LoVo (cell line): Measurements from ENCODE around the gene CBX7.

Source experiments
- DNase-seq: peaks from one replicate; pipeline ENCODE4 v3.0.0-alpha.2; 2016; ENCODE audit warnings: low spot score

The CBX7 gene

GRCh38 chr22:39147335-39148025 lies 5.0 kb downstream of the CBX7 start:
- DNase-seq, result no peak

- no peak for DNase-seq
Measured at GRCh38 chr22:39146256-39147101, 6.0 kb downstream of the CBX7 start.

DNA sequence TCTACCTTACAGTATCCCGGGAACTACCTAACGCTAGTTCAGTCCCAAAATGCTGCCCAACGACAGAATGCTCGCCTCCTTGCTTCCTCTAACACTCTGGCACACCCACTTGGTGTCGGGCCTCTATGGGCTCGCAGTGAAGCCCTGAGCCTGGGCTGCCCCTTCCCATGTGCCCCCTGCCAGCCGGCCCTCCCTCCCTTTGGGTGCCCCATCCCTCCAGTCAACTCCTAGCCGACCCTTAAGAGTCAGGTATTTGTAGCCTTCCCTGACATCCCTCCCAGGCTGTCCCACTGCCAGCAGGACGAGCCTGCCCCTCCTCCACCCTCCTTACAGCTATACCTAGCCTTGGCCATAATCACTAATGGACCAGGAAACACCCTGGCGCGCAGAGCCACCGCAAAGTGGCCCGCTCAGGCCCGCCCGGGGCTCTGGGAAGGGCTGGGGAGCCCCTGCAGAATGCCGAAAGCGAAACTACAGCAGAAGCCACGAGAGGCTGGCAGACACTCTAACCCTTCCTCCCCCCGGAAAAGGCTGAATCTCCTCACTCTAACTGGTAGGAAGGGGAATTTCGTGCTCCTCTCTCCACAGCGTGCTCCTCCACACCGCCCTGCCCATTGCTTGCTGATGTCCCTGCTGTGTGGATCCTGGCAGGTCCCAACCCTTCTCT lies 8.2 kb downstream of the CBX7 start:
- DNase-seq, result no peak

- DNase-seq, result no peak
Measured at GRCh38 chr22:39142088-39142680, 10.3 kb downstream of the CBX7 start.

GRCh38 chr22:39139933-39140332 lies 12.5 kb downstream of the CBX7 start:
- DNase-seq, result no peak

DNA sequence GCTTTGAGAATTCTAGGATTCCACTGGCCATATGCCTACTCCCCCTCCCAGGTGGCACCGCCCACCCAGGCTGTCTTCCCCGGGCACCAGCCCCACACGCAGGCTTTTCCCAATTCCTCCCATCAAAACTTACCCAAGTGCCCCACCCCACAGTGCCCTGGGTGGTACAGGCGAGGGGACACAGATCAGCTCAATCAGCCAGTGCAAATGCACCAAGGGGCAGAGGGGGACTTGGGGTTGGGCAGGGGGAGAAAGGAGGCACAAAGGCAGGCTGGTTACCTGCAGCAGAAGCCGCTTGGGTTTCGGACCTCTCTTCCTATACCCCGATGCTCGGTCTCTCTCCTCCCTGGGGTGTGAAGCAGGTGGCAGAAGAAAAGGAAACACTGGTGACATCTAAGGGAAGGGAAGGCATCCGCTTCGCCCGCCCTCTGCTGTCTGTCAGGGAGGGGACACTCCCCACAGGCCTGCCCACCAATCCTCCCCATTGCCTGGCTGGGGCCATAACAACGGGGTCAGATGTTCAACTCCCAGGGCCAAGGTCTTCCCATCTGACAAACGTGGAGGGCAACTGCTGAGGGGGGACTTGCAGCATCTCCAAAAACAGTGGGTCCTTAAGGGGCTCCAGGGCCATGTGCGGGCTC lies 14.0 kb downstream of the CBX7 start:
- no peak for DNase-seq

GRCh38 chr22:39136317-39136716 lies 16.2 kb downstream of the CBX7 start:
- DNase-seq, result no peak

- no peak for DNase-seq
Measured at GRCh38 chr22:39135092-39135896, 17.2 kb downstream of the CBX7 start.

- DNase-seq, result no peak
Measured at GRCh38 chr22:39134366-39135091, 18.0 kb downstream of the CBX7 start.

DNA sequence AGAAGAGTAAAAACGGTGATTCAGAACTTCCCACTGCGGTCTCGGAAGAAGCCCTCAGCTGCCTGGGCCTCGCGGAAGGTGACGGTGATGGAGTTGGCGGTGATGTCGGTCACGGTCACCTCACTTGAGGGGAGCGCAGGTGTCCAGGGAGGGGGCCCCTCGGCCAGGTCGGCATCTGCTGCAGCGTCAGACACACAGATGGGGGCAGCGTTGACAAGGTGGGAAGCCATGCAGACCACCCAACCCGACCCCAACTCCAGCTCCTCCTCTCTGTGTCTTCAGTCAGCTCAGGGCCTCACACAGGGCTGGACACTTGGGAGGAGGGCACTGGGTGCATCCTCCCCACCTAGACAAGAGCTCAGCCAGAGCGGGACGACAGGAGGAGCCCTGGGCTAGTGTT lies 18.6 kb downstream of the CBX7 start:
- DNase-seq, result no peak

DNA sequence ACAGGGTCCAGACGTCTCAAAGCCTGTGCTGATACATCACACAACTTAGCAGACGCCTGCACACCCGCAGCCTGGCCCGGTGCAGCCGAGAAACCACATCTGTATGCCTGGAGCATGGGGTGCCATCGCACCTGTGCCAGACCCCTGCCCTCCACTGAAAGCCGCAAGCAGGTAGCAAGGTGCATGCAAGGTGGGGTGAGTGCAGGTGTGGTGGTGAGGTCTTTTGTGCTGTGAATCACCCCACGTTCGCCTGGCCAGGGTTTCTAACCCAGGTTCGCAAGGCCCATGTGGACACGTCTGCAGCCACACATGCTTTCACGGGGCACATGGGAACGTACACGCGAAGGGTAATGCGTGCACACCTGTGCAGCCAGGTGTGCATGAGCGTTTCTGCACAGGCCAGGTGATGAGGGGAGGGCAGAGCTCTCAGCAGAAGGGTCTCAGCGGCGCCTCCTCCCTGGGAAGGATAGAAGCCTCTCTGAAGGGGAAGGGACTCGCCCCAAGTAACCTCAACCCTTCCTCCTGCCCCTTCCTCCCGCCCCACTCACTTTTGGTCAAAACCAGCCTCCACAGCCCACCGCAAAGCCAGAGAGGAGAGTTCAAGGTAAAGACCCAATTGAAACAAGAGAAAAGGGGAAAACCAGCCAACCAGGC lies 19.5 kb downstream of the CBX7 start:
- no peak for DNase-seq

DNA sequence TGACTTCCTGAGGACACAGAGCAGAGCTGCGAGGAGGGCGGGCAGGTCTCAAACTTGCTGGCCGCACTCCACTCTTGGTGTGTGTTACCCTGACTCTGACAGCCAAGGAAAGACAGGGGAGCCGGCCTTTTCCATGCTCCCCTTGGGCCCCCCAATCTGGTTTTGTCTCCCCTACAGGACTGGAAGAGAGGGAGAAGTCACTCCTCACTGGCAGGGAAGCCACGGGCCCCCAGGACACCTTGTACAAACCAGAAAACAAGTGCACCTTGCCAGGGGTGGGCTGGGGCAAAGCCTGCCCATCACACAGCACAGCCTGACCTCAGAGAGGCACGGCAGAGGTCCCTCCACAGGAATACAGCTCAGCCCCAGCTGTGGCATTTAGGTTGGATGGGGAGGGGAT lies 20.2 kb downstream of the CBX7 start:
- no peak for DNase-seq

DNA sequence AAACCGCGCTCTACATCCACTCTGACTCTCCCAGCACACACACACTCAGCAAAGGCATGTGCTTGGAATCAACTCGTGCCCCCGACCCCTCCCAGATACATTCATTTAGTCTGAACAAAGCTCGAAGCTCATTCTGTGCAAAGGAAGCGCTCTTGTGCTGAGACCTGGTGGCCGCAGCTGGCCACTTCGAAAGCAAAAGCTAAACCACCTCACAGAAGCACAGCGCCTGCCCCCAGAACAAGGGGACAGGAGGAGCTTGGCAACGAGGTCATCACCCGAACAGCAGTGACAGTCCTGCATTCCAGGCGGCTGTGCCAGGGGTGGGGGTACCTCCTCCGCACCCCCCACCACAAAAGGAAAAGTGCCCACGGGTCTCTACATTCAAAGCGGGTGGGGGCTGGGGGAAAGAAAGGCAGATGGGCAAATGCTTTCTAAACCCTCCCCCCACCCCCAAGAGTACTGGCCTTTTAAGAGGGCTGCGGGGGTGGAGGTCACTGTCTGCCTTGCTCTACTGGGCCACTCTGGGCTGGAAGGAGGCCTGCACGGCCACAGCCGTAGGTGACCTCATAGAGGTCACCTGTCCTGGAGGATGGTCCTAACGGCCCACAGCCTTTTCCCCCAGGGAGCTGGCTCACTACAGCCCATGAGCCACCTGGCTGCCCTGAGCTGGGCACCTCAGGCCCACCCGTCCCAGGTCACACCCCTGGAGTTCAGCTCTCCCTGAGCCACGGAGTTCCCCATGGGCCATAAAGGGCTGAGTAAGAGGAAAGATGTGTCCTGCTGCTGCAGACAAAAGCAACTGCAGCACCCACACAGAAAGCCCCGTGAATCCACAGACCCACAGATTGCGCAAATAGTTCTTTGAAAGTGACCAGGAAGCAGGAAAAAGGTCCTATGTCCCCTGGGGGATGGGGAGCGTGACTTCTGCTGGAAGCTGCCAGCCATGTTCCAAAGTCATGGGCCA lies 21.3 kb downstream of the CBX7 start:
- DNase-seq, result no peak

- DNase-seq, result no peak
Measured at GRCh38 chr22:39130152-39130704, 22.3 kb downstream of the CBX7 start.

DNA sequence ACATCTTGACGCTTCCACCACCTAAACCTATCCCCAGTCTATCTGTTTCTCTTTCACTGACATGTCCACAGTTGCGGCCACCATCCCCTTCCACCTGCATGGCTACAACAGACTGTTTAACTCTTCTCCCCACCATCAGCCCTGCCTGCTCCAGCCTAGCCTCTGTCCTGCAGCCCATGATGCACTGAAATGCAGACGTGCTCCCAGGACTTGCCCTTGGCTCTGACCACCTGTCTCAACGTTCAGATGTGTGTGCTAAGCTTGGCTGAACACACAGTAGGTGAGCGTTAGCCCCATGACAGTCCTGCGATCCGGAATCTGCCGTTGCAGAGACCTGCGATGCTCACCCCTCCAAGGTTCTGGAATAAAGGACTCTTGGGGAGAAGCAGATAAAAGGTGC lies 22.7 kb downstream of the CBX7 start:
- DNase-seq, result no peak

GRCh38 chr22:39129081-39129480 lies 23.4 kb downstream of the CBX7 start:
- DNase-seq, result peak; percentile 33

DNA sequence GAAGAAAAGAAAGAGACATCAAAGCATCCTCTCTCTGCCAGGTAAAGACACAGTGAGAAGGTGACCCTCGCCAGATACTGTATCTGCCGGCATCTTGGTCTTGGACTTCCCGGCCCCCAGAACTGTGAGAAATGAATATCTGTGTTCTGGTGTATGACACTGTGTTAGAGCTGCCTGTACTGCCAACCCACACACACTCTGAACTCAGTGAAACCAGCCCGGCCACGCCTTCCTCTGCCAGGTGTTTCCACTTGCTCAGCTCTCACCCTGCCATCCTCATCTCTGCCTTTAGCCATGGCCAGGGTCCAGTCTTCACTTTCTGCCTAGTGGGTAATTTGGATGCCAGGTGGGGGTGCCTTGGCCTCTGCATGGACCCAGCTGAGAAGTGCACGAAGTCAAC lies 24.0 kb downstream of the CBX7 start:
- DNase-seq, result no peak

DNA sequence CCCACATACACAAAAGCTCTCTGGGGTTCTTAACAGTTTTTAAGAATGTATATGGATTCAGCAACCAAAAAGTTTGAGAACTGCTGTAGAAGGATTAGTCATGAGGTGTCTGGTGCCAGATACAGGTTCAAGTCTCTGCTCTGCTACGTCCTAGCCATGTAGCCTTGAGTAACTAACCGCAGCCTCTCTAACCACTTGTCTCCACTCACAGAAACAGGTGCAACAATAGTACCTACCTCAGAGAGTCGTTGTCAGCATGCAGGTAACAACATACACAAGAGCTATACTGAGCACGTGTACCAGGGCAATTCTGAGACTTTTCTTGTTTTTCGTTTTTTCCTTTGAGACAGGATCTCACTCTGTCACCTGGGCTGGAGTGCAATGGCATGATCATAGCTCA lies 26.9 kb downstream of the CBX7 start:
- no peak for DNase-seq
